GM06990 (cell line): Measurements from ENCODE around the gene BAZ1B.
"Not testable (repeated sequence)": the region's sequence is repeated elsewhere in the genome, so short reads cannot be mapped to it uniquely, and the experiment has no call there.

ENCODE experiments used
- DNase-seq: peaks from one replicate; pipeline ENCODE4 v3.0.0-alpha.2; 2011; ENCODE audit not compliant: insufficient read length; ENCODE audit errors: extremely low read depth
- H3K27me3 ChIP-seq: replicated peaks from 2 replicates; pipeline ENCODE4 v1.6.0; 2011; ENCODE audit warnings: low read length; ENCODE audit not compliant: control insufficient read depth, insufficient read depth
- H3K36me3 ChIP-seq: 2 replicates; pipeline ENCODE4 v1.5.1; 2011; ENCODE audit warnings: low read length; ENCODE audit not compliant: control insufficient read depth, insufficient read depth
- H3K4me3 ChIP-seq: replicated peaks from 2 replicates; pipeline ENCODE4 v1.5.1; 2011; ENCODE audit warnings: low read depth, mild to moderate bottlenecking, control low read depth, low read length
- CTCF ChIP-seq: IDR thresholded peaks from 2 replicates; pipeline ENCODE4 v1.5.1; 2011; ENCODE audit warnings: low read length, control low read depth, mild to moderate bottlenecking, inconsistent platforms; ENCODE audit not compliant: insufficient read depth, poor library complexity, severe bottlenecking

The BAZ1B gene

GRCh38 chr7:73557397-73558257 is 35.5 kb upstream of the BAZ1B start, which contains the start of gene BCL7B:
BCL7B (minus strand) TSS chr7:73557690; CDS start chr7:73557578, 112 bp downstream.
- TF ChIP-seq CTCF, result no peak

DNA sequence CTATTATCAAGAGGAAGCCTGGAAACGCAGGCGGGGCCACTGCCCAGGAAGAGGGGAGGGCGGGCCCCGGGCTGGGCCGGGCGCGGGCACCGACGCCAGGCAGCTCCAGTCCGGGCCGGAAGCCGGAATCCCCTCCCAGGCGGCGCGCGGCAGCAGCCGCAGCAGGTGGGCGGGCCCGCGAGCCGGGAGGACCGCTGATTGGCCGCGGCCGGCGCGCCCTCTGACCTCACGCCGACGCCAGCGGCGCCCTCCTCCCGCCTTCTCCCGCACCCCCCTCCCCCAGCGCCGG is 35.0 kb upstream of the BAZ1B start:
- TF ChIP-seq CTCF, result no peak
- peak overlapping the region; percentile 98 for H3K4me3 ChIP-seq

More at GRCh38 chr7:73557397-73558257, 35.5 kb upstream of the BAZ1B start, which contains the start of gene BCL7B:
- H3K36me3 ChIP-seq, result peaks cover 5% of the 10 kb centered on the region
- peak within 1 kb of the TSS; percentile 98 for H3K4me3 ChIP-seq
- no peaks in the 10 kb centered on the region for H3K27me3 ChIP-seq
- DNase-seq, result peak; percentile 88

GRCh38 chr7:73556208-73557107 is 34.4 kb upstream of the BAZ1B start:
- TF ChIP-seq CTCF, result no peak
- H3K27me3 ChIP-seq, result no peaks in the 10 kb centered on the region
- no peak for DNase-seq
- peak overlapping the region; percentile 98 for H3K4me3 ChIP-seq
- H3K36me3 ChIP-seq, result peaks cover 7% of the 10 kb centered on the region

More for the DNA sequence above, 35.0 kb upstream of the BAZ1B start:
- Histone ChIP-seq H3K36me3 (peaks cover 7% of the 10 kb centered on the region), H3K27me3 (no peaks in the 10 kb centered on the region)
- peak; percentile 96 for DNase-seq

GRCh38 chr7:73555411-73555982 is 33.4 kb upstream of the BAZ1B start:
- DNase-seq, result no peak
- Histone ChIP-seq H3K4me3 (peak overlapping the region; percentile 98), H3K36me3 (peaks cover 9% of the 10 kb centered on the region), H3K27me3 (no peaks in the 10 kb centered on the region)
- TF ChIP-seq CTCF, result no peak

DNA sequence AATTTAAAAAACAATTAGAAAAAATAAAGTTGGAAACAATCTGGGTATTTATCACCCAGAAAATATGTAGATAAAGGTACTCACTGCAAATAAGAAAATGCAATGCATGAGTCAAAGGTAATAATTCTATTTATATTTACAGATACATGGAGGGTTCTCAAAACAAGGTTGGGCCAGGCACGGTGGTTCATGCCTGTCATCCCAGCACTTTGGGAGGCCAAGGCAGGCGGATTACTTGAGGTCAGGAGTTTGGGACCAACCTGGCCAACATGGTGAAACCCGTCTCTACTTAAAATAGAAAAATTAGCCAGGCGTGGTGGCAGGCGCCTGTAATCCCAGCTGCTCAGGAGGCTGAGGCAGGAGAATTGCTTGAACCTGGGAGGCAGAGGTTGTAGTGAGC is 28.0 kb upstream of the BAZ1B start:
- H3K36me3 ChIP-seq, result peaks cover 12% of the 10 kb centered on the region

More for the DNA sequence above, 28.0 kb upstream of the BAZ1B start:
- H3K27me3 ChIP-seq, H3K4me3 ChIP-seq, DNase-seq: not testable (repeated sequence)
